HK-2 (cell line): ENCODE data around the gene MARK3.

Experiments used
- DNase-seq: peaks from one replicate; pipeline ENCODE4 v3.0.0-alpha.2; 2018; ENCODE audit not compliant: unreplicated experiment

MARK3 gene

DNA sequence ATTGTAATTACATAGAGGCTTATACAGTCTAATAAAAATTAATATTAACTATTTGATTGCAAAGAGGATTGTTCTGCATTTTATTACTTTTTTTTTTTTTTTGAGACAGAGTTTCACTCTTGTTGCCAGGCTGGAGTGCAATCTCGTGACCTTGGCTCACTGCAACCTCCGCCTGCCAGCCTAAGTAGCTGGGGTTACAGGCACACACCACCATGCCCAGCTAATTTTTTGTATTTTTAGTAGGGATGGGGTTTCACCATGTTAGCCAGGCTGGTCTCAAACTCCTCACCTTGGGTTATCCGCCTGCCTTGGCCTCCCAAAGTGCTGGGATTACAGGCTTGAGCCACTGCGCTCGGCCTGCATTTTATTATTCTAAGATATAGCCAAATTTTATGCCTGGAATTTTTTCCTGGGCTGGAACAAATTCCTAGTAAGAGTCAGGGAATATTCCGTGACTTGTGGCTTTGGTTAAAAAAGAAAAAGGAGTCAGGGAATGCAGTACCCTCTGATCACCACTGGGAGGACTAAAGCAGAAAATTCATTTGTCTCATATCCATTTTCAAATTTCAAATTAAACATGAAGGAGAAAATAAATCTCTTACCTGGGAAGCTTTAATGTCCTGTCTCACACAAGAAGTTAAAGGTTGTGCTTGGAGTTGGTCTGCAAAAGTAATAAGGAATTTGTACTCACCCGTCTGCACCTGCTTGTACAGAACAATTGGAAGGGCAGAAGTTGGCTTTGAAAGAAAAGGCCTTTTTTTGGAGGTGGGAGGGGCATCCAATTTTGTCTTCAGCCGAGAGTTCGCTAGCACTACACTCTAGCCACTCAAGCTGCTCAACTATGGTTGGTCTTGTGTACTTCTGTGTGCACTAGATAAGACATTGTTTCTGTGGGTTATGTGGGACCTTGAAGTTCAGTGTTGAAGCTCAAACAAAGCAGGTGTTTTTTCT, 8.7 kb downstream of the MARK3 start:
- no peak for DNase-seq

DNA sequence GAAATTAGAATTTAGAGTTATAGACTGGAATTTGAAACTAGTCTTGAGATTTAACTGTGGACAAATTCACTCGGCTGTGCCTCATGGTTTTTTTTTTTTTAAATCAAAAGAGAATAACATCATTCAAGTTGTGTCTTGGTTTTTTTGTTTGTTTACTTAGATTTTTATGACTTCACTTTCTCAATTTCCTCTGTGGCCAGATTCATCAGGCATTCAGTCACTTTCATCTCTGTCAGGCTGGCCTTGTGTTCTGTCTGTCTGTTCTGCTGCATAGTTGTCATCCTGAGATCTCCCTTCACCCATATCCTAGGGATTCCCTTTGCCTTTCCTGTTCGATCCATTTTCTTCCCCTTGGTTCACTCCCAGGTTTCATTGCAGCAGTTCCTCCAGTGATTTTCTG, 10.0 kb downstream of the MARK3 start:
- no peak for DNase-seq

DNA sequence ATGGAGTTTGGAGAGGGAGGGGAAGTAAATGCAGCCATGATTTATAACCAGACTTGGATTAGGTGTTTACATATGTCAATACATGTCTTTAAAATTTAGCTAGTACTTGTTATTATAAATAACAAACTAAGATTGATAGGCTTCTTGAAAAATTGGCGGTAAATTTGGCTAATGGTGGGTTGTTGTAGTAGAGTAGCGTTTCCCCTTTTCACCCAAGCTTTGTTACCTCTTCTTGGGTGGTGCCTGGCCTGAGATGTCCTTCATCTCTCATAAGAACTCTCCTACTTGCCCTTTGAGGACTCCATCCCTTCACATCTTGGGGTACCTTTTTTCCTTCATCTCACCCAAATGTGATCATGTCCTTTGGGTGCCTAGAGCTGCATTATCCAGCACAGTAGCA, 11.2 kb downstream of the MARK3 start:
- DNase-seq: no peak

DNA sequence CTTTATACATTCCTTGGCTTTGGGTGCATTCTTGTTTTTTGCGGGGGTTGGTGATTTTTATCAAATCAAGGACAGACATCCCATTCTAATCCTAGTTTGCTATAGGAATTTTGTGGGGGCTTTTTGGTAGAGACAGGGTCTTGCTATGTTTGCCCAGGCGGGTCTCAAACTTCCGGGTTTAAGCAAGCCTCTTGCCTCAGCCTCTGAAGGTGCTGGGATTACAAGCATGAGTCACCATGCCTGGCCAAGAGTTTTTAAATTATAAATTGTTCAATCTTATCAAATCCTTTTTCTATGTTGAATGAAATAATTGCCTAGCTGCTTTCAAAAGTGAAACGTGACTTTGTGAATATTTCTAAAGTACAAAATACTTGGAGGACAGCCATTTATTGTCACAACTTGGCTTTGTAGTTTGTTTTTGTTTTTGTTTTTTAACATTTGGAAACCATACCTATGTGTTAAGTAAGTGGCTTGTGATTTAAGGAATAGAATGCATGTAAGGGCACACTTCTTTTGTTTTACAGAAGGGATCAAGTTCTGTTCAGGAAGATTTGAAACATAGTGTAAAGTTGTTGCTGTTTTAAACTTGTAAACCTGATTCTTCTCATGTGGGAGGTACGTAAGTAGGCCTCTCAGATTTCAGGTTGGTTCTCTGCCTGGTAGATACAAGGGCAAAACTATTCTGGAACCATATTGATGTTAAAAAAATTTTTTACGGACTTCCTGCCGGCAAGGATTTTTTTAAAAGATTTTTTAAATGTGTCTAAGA, 13.4 kb downstream of the MARK3 start:
- no peak for DNase-seq

- DNase-seq: no peak
These were observed 15.3 kb downstream of the MARK3 start for GRCh38 chr14:103400537-103400936.

DNA sequence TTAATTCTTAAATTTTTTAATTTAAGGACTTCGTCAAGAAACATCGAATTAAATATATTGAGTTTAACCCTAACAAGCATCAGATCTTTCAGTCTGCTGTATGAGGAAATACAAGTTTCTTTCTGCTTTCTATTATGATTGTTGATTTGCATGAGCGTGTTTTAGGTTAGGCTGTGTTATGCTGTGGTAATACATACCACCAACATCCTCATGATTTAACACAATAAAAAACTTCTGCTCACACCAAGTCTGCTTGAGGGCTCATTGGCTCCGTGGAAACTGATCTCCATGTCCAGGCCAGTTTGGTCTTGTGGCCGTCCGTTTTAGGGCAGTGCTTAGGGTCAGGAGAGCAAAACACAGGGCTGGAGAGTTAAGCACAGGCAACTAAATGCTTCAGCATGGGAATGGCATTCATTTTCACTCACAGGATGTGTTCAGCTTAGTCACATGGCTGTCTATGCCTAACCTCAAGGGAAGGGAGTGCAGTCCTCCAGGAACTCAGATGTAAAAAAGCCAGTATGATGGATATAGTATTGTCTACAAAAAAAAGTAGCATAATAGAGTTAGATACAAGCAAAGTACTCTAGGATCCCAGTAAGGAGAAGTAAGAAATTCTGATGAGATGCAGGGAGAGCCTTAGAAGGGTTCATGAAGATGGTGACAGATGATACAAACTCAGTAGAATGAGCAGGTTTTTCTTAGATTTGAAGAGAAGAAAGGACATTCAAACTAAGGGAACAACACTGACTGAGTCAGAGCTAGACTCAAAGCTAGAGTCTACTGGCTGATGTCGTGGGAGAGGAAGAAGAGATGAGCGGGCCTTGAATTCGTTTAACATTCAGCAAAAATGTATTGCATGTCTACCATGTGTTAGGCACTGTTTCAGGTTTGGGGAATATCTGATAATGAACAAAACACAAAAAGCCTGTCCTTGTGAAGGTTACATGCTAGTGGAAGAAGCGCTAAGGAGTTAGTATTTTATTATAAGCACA, 16.3 kb downstream of the MARK3 start:
- no peak for DNase-seq

DNA sequence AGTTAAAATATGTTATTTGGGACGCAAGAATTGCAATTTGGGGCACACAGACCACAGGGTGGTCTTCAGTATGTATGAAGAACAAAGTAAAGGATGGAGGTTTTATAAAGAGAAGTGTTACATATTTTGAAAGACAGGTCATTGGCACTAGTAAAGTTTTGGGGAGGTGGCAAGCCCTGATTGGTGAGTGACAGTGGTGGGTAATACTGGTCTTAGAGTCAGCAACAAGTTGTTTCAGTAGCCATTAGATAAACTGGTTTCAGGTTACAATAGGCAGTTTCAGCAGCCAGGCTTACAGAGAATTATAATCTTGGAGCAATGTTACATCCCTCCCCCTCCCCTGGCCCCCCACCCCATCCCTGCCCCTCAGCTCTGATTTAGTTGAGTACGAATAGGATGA, 17.5 kb downstream of the MARK3 start:
- no peak for DNase-seq

DNA sequence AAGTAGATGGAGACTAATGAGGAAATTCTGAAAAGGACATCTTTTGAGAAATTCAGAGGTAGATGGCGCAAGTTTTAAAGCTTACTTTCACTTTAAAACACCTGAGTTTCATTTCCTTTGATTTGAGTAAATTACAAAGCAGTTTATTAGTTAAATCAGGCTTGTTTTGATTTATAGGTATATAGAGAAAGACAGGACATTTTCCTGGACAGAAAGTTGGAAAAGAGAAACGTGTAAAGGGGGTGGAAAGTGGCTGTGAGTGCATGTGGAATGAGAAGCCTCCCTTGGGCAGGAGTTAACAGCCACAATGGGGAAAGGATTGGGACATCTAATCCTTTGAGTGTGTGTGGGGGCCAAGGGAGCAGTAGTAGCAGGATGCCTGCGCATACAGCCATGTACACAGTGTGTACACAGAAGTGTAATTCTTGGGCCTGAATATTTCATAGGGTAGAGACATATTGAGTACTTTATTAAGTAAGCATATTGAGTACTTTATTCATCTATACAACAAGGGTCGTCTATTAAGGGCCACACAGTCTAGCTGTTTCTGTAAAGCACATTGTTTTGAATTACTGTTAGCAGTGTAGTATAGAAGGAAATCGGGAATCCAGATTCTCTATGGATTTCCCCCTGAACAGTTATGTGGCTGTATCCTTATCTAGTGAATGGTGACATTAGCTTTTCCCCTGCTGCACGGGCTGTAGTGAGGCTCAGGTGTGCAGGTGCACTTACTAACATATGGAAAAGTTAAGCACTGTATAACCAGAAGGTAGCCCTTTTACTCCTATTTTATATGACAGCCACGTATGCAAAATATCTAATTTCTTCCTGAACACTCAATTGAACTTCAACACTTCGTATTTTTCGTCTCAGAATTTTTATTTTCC, 19.1 kb downstream of the MARK3 start:
- no peak for DNase-seq

DNA sequence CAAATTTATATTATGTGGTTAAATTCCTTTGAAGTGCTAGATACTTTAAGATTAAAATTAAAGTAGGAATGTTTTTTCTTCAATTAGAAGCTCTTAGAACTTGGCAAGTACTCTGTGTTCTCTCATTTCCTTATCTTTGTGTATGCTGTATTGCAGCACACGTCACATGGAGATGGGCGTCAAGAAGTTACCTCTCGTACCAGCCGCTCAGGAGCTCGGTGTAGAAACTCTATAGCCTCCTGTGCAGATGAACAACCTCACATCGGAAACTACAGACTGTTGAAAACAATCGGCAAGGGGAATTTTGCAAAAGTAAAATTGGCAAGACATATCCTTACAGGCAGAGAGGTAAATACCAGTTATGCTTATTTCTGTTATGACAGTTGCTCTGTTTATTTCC, 19.7 kb downstream of the MARK3 start:
- no peak for DNase-seq

DNA sequence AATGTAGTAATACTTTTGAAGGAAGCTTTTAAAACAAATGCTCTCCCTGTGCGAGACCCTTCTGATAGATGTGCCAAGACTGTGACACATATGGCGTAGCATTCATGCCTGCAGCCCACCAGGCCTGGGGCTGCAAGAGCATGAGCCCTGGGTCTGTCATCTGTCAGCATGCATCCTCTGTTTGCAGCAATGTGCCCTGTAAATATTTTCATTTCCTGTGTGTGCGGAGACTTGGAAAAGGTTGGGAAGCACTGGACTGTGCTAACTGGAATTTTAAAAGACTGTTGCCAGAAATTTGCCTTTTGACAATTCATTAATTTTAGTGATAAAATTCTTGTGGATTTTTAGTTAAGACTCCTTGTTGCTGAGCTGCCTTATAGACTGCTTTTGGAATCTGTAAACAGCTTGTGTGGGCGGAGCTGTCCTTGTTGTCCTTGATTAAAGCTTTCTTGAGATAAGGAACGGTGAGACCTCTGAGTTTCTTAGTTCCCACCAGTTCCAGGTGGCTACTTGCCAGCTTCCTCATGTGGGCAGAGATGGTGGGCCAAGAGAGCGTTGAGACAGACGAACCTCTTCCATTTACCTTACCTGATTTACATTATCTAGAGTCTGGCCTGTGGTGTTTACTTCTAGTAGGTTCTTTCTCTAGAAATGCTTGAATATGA, 23.4 kb downstream of the MARK3 start:
- no peak for DNase-seq

GRCh38 chr14:103416916-103417315, 31.7 kb downstream of the MARK3 start:
- no peak for DNase-seq

DNA sequence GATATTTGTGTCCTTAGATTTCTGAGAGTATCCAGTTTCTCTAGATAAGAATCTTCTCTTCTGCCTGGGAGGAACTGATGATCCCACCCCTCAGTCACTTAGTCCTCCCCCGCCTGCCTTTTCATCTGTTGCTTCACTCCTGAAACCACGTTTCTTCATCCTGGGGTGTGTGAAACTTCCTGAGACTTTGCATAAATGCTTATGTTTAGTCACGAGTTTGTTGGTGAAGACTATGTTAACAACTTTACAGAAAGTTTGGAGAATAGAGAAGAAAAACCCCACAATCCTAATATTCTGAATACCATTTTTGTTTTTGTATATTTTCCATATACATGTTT, 33.2 kb downstream of the MARK3 start:
- no peak for DNase-seq

GRCh38 chr14:103421556-103421955, 36.3 kb downstream of the MARK3 start:
- DNase-seq: no peak

- no peak for DNase-seq
These were observed 37.8 kb downstream of the MARK3 start for GRCh38 chr14:103423050-103423461.

- peak; percentile 22 for DNase-seq
These were observed 42.5 kb downstream of the MARK3 start for GRCh38 chr14:103427485-103428443.

DNA sequence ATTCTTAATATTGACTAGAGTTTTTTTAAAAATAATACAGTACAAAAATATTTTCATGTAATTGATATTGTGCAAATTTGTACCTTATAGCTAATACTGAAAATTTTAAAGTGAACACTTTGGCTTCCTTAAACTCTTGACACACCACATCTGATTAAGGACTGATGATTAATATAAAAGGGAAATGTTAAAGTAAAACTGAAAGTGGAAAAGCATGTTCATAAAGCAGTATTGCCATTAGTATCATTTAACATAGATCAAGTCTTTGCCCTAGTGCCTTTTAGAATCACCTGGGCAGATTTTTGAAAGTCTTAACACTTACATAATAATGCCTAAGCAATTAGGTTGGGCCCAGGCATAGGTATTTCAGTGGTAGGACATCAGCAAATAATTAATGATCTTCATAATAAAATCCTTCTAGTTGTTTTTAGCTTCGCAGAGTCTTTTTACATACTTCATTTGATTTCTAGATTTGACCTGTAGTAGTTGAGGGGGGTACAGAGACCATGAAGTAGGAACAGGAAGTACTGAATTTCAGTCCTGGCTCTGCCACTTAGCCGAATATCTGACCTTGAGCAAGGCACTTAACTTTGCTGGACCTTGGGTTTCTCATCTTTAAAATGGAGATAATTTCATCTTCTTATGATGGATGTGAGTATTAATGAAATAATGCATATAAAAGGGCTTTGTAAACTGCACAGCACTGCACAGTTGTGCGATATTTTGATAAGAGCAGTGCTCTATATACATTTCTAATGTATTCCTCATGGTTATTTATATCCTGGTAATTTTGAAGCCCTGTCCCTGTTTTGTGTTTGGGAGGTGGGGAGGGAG, 43.7 kb downstream of the MARK3 start:
- no peak for DNase-seq

DNA sequence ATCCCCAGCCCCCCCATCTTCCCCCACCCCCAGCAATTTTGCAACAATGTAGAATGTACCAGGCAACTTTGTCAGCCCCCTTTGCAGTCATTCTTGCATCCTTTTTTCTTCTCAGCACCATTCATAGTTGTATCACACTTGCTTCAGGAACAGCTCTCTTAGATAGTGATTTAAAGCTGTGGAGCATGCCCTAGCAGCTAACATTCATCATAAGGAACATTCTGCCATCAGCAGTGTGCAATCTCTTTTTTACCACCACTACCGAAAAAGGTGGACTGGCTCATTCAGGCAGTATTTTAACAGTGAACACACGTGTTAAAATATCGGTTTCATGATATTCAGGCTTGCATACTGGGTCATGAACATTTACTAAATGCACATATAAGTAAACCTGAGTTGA, 45.1 kb downstream of the MARK3 start:
- DNase-seq: no peak

DNA sequence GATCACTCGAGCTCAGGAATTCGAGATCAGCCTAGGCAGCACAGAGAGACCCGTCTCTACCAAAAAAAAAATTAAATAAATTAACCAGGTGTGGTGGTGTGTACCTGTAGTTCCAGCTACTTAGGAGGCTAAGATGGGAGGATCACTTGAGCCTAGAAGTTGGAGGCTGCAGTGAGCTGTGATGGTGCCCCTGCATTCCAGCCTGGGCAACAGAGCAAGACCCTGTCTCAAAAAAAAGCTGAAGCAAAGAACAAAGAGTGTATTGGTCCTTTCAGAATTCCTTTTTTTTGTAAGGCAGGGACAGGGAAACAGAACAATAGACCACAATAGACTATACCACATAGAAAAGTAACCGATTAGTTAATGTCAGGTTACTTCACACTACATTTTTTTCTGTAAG, 47.4 kb downstream of the MARK3 start:
- DNase-seq: no peak
